ACC112 (cell line): ENCODE data around the gene RHNO1.
A peak's percentile ranks its signal among the peaks of the same experiment; 100 is the strongest.

Experiments
- H2AFZ ChIP-seq: fragments of 200-600 bp; sonication (generic); one replicate; pipeline ENCODE4 v1.6.0; 2017; ENCODE audit warnings: antibody characterized with exemption, low read length; ENCODE audit not compliant: unreplicated experiment
- H3K27ac ChIP-seq: fragments of 200-600 bp; sonication (generic); 2 replicates; pipeline ENCODE4 v1.5.1; 2014; ENCODE audit warnings: low read depth, mild to moderate bottlenecking, antibody characterized with exemption, low read length, moderate library complexity
- H3K27me3 ChIP-seq: fragments of 200-600 bp; sonication (generic); 2 replicates; pipeline ENCODE4 v1.6.1; 2014; ENCODE audit warnings: mild to moderate bottlenecking, antibody characterized with exemption, low read length, moderate library complexity, mixed read lengths; ENCODE audit not compliant: insufficient read depth
- H3K36me3 ChIP-seq: fragments of 200-600 bp; sonication (generic); 2 replicates; pipeline ENCODE4 v1.6.1; 2016; ENCODE audit warnings: mild to moderate bottlenecking, antibody characterized with exemption, low read length, moderate library complexity, mixed read lengths; ENCODE audit not compliant: insufficient read depth
- H3K4me1 ChIP-seq: fragments of 200-600 bp; sonication (generic); one replicate; pipeline ENCODE4 v1.6.1; 2016; ENCODE audit warnings: low read length, mixed read lengths; ENCODE audit not compliant: insufficient read depth, unreplicated experiment, control insufficient read depth
- H3K4me3 ChIP-seq: fragments of 200-600 bp; sonication (generic); 2 replicates; pipeline ENCODE4 v1.5.1; 2014; ENCODE audit warnings: mild to moderate bottlenecking, low read depth, low read length
- H3K79me2 ChIP-seq: fragments of 200-600 bp; sonication (generic); one replicate; pipeline ENCODE4 v1.6.0; 2016; ENCODE audit warnings: low read length; ENCODE audit not compliant: control insufficient read depth, unreplicated experiment, insufficient read depth

Gene RHNO1

GRCh38 chr12:2842948-2843347 is 34.1 kb upstream of the RHNO1 start:
- H3K36me3 ChIP-seq, result no peaks in the 10 kb centered on the region
- no peaks in the 10 kb centered on the region for H3K27me3 ChIP-seq
- H3K4me1 ChIP-seq, result peaks cover 11% of the 10 kb centered on the region
- no peak overlapping the region for H3K27ac ChIP-seq
- H3K4me3 ChIP-seq, result no peak overlapping the region
- H3K79me2 ChIP-seq, result no peaks in the 10 kb centered on the region
- no peak overlapping the region for H2AFZ ChIP-seq

GRCh38 chr12:2844786-2845185 is 32.2 kb upstream of the RHNO1 start:
- no peaks in the 10 kb centered on the region for H3K27me3 ChIP-seq
- H3K27ac ChIP-seq, result no peak overlapping the region
- H2AFZ ChIP-seq, result no peak overlapping the region
- no peaks in the 10 kb centered on the region for H3K79me2 ChIP-seq
- peaks cover 17% of the 10 kb centered on the region for H3K4me1 ChIP-seq
- no peak overlapping the region for H3K4me3 ChIP-seq
- H3K36me3 ChIP-seq, result no peaks in the 10 kb centered on the region

GRCh38 chr12:2845280-2845679 is 31.7 kb upstream of the RHNO1 start:
- Histone ChIP-seq H3K4me1 (peaks cover 19% of the 10 kb centered on the region), H3K79me2 (no peaks in the 10 kb centered on the region), H3K27ac (peak overlapping the region; percentile 16; the same call in 1 of the 2 replicates), H3K4me3 (no peak overlapping the region), H3K36me3 (no peaks in the 10 kb centered on the region), H3K27me3 (no peaks in the 10 kb centered on the region), H2AFZ (peak overlapping the region; percentile 32)

DNA sequence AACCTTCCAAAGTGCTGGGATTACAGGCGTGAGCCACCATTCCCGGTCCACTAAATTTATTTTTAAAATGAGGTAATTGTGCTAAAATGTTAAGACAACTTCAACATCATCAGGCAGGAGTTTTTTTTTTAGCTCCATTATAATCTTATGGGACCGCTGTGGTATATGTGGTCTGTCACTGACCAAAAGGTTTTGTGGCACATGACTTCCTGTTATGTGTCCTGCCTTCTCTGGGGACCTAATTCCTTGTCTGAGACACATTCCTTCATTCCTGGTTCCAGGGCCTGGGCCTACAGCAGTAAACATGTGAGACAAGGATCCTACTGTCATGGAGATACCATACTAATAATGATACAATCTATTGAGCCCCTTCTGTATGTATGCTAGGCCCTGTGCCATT is 25.1 kb upstream of the RHNO1 start:
- Histone ChIP-seq H3K27me3 (no peaks in the 10 kb centered on the region), H3K27ac (no peak overlapping the region), H3K79me2 (no peaks in the 10 kb centered on the region), H3K4me1 (peaks cover 8% of the 10 kb centered on the region), H3K4me3 (no peak overlapping the region), H3K36me3 (no peaks in the 10 kb centered on the region), H2AFZ (no peak overlapping the region)

DNA sequence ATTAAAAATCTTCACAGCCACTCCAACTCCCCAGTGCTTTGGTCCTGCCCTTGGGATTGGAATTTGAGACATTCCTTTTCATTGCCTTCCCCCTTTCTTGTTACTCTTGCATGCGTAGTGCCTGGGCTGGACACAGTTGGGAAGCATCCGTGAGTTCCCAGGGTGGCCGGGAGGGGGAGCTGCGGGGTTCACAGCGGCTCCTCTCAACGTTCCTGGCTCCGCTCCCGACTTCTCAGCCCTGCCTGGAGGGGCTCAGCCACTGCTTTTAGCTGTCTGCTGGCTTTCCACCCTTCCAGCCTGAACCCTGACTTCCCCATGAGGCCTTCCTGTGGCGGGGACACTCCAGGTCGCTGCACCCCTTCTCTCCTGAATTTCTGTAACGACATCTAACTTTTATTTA is 23.4 kb upstream of the RHNO1 start:
- Histone ChIP-seq H3K79me2 (no peaks in the 10 kb centered on the region), H2AFZ (no peak overlapping the region), H3K27ac (no peak overlapping the region), H3K4me1 (peaks cover 8% of the 10 kb centered on the region), H3K36me3 (no peaks in the 10 kb centered on the region), H3K27me3 (no peaks in the 10 kb centered on the region), H3K4me3 (no peak overlapping the region)

- Histone ChIP-seq H3K36me3 (no peaks in the 10 kb centered on the region), H2AFZ (no peak overlapping the region)
Measured at GRCh38 chr12:2854669-2855453, 22.2 kb upstream of the RHNO1 start.

DNA sequence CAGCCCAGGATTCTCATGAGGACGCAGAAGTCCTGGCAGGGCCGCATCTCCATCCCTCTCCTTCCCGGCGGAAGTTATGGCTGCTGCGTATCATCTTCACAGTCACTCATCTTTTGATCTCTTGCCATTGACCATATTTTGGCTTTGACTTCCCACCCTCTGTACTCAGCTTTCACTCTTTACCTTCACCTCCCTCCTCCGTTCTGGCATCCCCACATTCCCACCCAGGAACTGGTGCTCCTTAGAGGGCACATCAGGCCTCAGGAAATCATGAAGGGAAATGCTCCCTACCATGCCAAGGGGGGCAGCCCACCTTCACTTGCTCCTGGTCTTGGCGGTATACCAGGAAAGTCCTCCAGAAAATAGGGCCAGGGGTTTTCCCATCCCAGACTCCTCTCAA is 21.5 kb upstream of the RHNO1 start:
- H3K79me2 ChIP-seq, result no peaks in the 10 kb centered on the region
- no peaks in the 10 kb centered on the region for H3K27me3 ChIP-seq

More at GRCh38 chr12:2854669-2855453, 22.2 kb upstream of the RHNO1 start:
- peaks cover 1% of the 10 kb centered on the region for H3K4me1 ChIP-seq
- H3K79me2 ChIP-seq, result no peaks in the 10 kb centered on the region
- H3K27ac ChIP-seq, result no peak overlapping the region
- H3K4me3 ChIP-seq, result no peak overlapping the region
- no peaks in the 10 kb centered on the region for H3K27me3 ChIP-seq

DNA sequence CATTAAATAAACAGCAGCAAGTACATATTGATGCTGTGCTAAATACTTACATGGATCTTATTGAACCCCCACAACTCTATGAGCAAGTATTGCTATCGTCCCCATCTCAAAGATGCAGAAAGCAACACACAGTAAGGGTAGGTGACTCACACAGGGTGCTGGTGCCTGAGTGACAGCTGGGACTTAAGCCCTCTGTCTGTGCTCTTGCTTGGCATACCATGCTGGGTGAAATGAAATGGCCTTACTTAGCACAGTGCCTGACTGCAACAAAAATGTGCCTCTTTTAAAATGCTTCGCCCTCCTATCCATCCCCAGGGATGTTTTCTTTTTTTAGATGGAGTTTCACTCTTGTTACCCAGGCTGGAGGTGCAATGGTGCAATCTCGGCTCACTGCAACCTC is 21.0 kb upstream of the RHNO1 start:
- Histone ChIP-seq H3K36me3 (no peaks in the 10 kb centered on the region), H3K27me3 (no peaks in the 10 kb centered on the region), H3K27ac (no peak overlapping the region), H3K4me1 (no peaks in the 10 kb centered on the region), H3K4me3 (no peak overlapping the region), H3K79me2 (no peaks in the 10 kb centered on the region), H2AFZ (no peak overlapping the region)

More for the DNA sequence above, 21.5 kb upstream of the RHNO1 start:
- H3K4me1 ChIP-seq, result no peaks in the 10 kb centered on the region
- H3K36me3 ChIP-seq, result no peaks in the 10 kb centered on the region
- H3K4me3 ChIP-seq, result no peak overlapping the region
- no peak overlapping the region for H3K27ac ChIP-seq
- no peak overlapping the region for H2AFZ ChIP-seq

- H3K4me1 ChIP-seq, result no peaks in the 10 kb centered on the region
- H3K27ac ChIP-seq, result no peak within 1 kb of the TSS
- no peak within 1 kb of the TSS for H3K4me3 ChIP-seq
- no peaks in the 10 kb centered on the region for H3K79me2 ChIP-seq
- H2AFZ ChIP-seq, result no peak within 1 kb of the TSS
- no peaks in the 10 kb centered on the region for H3K27me3 ChIP-seq
- no peaks in the 10 kb centered on the region for H3K36me3 ChIP-seq
Measured at GRCh38 chr12:2857021-2857431, 20.0 kb upstream of the RHNO1 start, which contains the start of gene TEX52. Gene TEX52, minus strand, starts transcription at chr12:2857039. Its CDS starts 13 bp downstream, at chr12:2857026.

DNA sequence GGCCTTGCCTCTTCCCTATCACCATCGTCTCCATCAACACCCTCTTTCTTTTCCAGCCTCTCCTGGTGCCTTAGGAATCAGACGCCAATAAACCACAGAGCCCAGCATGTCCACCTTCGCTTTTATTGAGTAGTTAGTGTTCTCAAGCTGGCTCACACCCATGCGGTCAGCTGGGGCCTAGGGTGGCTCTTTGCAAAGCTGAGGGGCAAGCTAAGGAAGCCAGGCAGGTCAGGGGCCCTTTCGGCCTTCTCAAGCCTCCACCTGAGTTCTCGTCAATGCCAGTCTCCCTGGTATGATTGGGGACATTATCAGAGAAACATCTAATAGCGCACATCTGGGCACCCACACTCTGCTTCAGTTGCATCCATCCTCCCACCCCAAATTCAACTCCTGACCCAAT is 19.4 kb upstream of the RHNO1 start:
- no peaks in the 10 kb centered on the region for H3K4me1 ChIP-seq
- H3K27ac ChIP-seq, result no peak overlapping the region
- H3K27me3 ChIP-seq, result no peaks in the 10 kb centered on the region
- H3K4me3 ChIP-seq, result no peak overlapping the region
- no peaks in the 10 kb centered on the region for H3K36me3 ChIP-seq
- H2AFZ ChIP-seq, result no peak overlapping the region
- H3K79me2 ChIP-seq, result no peaks in the 10 kb centered on the region

DNA sequence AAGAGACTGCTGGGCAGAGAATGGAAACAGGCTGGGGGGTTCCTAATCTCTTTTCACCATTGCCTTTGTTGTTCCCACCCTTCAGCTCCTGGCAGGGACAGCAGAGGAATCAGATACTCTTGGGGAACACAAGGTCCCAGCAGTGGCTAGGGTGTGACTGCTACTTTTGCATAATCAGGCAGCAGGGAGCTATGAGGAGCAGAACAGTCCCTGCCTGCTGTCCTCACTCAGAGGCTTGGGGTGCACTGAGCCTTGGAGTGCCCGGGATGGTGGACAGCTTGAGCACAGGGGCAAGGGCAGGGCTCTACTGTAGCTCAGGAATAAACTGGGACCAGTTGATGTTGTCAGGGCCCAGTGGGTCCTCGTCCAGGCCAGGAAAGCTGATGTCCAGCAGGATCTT is 18.7 kb upstream of the RHNO1 start:
- Histone ChIP-seq H2AFZ (no peak overlapping the region), H3K27ac (no peak overlapping the region), H3K27me3 (no peaks in the 10 kb centered on the region), H3K4me1 (no peaks in the 10 kb centered on the region), H3K36me3 (peaks cover 4% of the 10 kb centered on the region; the same call in 1 of the 2 replicates), H3K4me3 (no peak overlapping the region), H3K79me2 (no peaks in the 10 kb centered on the region)
